Glomerular visceral epithelial cell (primary cell): ENCODE measurements around the gene INHBA.

Experiments
- DNase-seq: peaks from one replicate; pipeline ENCODE4 v3.0.0-alpha.2; 2016; ENCODE audit errors: extremely low spot score

INHBA gene

GRCh38 chr7:41711283-41712064 is 8.6 kb upstream of the INHBA start:
- DNase-seq: no peak

GRCh38 chr7:41710838-41711237 is 7.9 kb upstream of the INHBA start:
- DNase-seq: no peak

- DNase-seq: peak; percentile 61
Measured at GRCh38 chr7:41709621-41710020, 6.7 kb upstream of the INHBA start.

GRCh38 chr7:41708581-41709358 is 5.9 kb upstream of the INHBA start:
- DNase-seq: no peak

GRCh38 chr7:41706228-41706930 is 3.5 kb upstream of the INHBA start:
- no peak for DNase-seq

GRCh38 chr7:41705109-41705901 is 2.4 kb upstream of the INHBA start:
- DNase-seq: peak; percentile 95

GRCh38 chr7:41701068-41701941 is 1.6 kb downstream of the INHBA start:
- DNase-seq: no peak

GRCh38 chr7:41700044-41700471 is 2.8 kb downstream of the INHBA start:
- no peak for DNase-seq

- no peak for DNase-seq
Measured at GRCh38 chr7:41699516-41699915, 3.4 kb downstream of the INHBA start.

GRCh38 chr7:41698726-41699125 is 4.2 kb downstream of the INHBA start:
- no peak for DNase-seq

GRCh38 chr7:41698114-41698513 is 4.8 kb downstream of the INHBA start:
- DNase-seq: no peak

GRCh38 chr7:41696323-41696916 is 6.5 kb downstream of the INHBA start:
- peak; percentile 86 for DNase-seq

- no peak for DNase-seq
Measured at GRCh38 chr7:41695661-41696322, 7.1 kb downstream of the INHBA start.

- no peak for DNase-seq
Measured at GRCh38 chr7:41694495-41694894, 8.4 kb downstream of the INHBA start.

- DNase-seq: no peak
Measured at GRCh38 chr7:41693150-41693997, 9.5 kb downstream of the INHBA start.

- no peak for DNase-seq
Measured at GRCh38 chr7:41692251-41692650, 10.6 kb downstream of the INHBA start.

- no peak for DNase-seq
Measured at GRCh38 chr7:41691286-41692190, 11.4 kb downstream of the INHBA start.

GRCh38 chr7:41689815-41690214 is 13.1 kb downstream of the INHBA start:
- DNase-seq: no peak
